CD8-positive, alpha-beta memory T cell (primary cell): ENCODE data around the gene CTSW. TPM values are rescaled to one million over a fixed set of nuclear protein-coding genes. Genes with fewer than 3 reads are reported as not detected.

Source experiments
- CTCF ChIA-PET: fragments of 350-600 bp; sonication (Branson Sonifier 250); formaldehyde crosslinking; loops from one replicate; lab custom pipeline; 2021; ENCODE audit warnings: antibody characterized with exemption; lab: Charles Lee
- POLR2A ChIA-PET: fragments of 350-600 bp; sonication (Branson Sonifier 250); formaldehyde crosslinking; loops from one replicate; lab custom pipeline; 2021; ENCODE audit warnings: antibody characterized with exemption; lab: Charles Lee
- DNase-seq, 5 donors: peaks; one replicate each; pipeline versions ENCODE4 v3.0.0 to v3.0.0-alpha.2; 2020 to 2022; ENCODE audit warnings: mixed read lengths in 1 of 5
- H3K27ac ChIP-seq: one replicate; pipeline ENCODE4 v1.7.0; 2013; ENCODE audit warnings: low read depth, mild to moderate bottlenecking, low read length, moderate library complexity
- H3K27me3 ChIP-seq: 2 replicates; pipeline ENCODE4 v1.7.0; 2013; ENCODE audit warnings: low read length, mild to moderate bottlenecking; ENCODE audit not compliant: insufficient read depth, poor library complexity, severe bottlenecking
- H3K36me3 ChIP-seq: 2 replicates; pipeline ENCODE4 v1.7.0; 2013; ENCODE audit warnings: mild to moderate bottlenecking, low read length, moderate library complexity; ENCODE audit not compliant: insufficient read depth
- H3K4me1 ChIP-seq: 2 replicates; pipeline ENCODE4 v1.7.0; 2013; ENCODE audit warnings: mild to moderate bottlenecking, low read length, moderate library complexity; ENCODE audit not compliant: insufficient read depth
- H3K4me3 ChIP-seq: 2 replicates; pipeline ENCODE4 v1.7.0; 2013; ENCODE audit warnings: mild to moderate bottlenecking, low read length
- H3K9me3 ChIP-seq: 2 replicates; pipeline ENCODE4 v1.7.0; 2013; ENCODE audit warnings: mild to moderate bottlenecking, low read length
- H3K27ac Mint-ChIP-seq, 8 donors: one replicate each; pipeline ENCODE4 v1.8.0; 2020 to 2021; ENCODE audit warnings: mixed read lengths in 8 of 8, mild to moderate bottlenecking in 6 of 8, inconsistent platforms in 3 of 8, moderate library complexity in 3 of 8
- H3K27me3 Mint-ChIP-seq, 2 donors: one replicate each; pipeline ENCODE4 v1.8.0; 2020 to 2021; ENCODE audit warnings: mixed read lengths in 2 of 2, mild to moderate bottlenecking in 1 of 2, moderate library complexity in 1 of 2
- H3K36me3 Mint-ChIP-seq, 3 donors: one replicate each; pipeline ENCODE4 v1.8.0; 2020 to 2021; ENCODE audit warnings: mixed read lengths in 3 of 3, inconsistent platforms in 1 of 3, mild to moderate bottlenecking in 1 of 3
- H3K4me1 Mint-ChIP-seq, 3 donors: one replicate each; pipeline ENCODE4 v1.8.0; 2020 to 2021; ENCODE audit warnings: mixed read lengths in 3 of 3, inconsistent platforms in 1 of 3, mild to moderate bottlenecking in 1 of 3
- H3K4me3 Mint-ChIP-seq, 7 donors: one replicate each; pipeline ENCODE4 v1.8.0; 2020 to 2021; ENCODE audit warnings: mixed read lengths in 7 of 7, mild to moderate bottlenecking in 6 of 7, moderate library complexity in 4 of 7, inconsistent platforms in 2 of 7
- H3K9me3 Mint-ChIP-seq, 5 donors: one replicate each; pipeline ENCODE4 v1.8.0; 2020 to 2022; ENCODE audit warnings: mixed read lengths in 5 of 5, mild to moderate bottlenecking in 3 of 5, moderate library complexity in 2 of 5, inconsistent platforms in 1 of 5
- polyA plus RNA-seq: library from polyadenylated mRNA; unstranded; fragments of 300-500 nt; fragmentation: Illumina TruSeq; gene quantifications from one replicate; pipeline ENCODE4 v1.2.3, GENCODE V29; 2021
- total RNA-seq, 2 experiments: library from RNA; stranded (reverse); gene quantifications; one replicate each; pipeline ENCODE4 v1.2.3, GENCODE V29; 2021

CTSW gene
- total and polyA plus RNA-seq, 3 experiments from 2014 or later = 40.9 to 1,046 (median 44.3) TPM

DNA sequence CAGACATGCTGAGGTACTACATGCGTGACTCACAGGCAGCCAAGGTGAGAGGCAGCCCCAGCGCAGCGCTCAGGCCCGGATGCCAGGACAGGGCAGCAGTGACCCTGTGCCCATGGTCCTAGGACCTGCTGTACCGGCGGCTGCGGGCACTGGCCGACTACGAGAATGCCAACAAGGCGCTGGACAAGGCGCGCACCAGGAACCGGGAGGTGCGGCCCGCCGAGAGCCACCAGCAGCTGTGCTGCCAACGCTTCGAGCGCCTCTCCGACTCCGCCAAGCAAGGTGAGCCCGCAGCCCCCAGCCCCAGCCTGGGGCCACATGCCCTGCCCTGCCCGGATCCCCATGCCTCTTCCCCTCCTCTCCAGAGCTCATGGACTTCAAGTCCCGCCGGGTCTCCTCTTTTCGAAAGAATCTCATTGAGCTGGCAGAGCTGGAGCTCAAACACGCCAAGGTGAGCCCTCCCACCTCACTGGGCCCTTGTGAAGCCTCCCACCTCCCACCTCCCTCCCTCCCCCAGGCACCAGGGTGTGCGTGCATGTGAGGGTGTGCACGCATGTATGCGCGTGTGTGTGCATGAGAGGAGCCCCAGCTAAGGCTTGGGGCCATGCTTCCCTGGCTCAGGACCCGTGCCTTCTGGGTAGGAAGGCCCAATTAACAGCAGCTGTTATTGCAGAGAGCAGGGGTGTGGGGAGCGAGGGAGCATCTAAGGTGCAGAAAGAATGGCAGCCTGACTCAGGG lies 27.0 kb upstream of the CTSW start:
- peaks cover 19 to 62% (median 24%) of the 10 kb centered on the region in 3 donors for H3K36me3 Mint-ChIP-seq
- H3K4me3 Mint-ChIP-seq = peak overlapping the region in 1 of 7 donors; percentile 81
- H3K27me3 Mint-ChIP-seq = no peaks in the 10 kb centered on the region
- no peaks in the 10 kb centered on the region for H3K9me3 ChIP-seq
- peaks cover 46% of the 10 kb centered on the region for H3K36me3 ChIP-seq
- no peaks in the 10 kb centered on the region for H3K27me3 ChIP-seq
- peaks cover 38% of the 10 kb centered on the region for H3K4me1 ChIP-seq
- H3K27ac Mint-ChIP-seq = peak overlapping the region in 1 of 8 donors; percentile 70
- peaks cover 38 to 45% (median 41%) of the 10 kb centered on the region in 3 donors for H3K4me1 Mint-ChIP-seq
- H3K27ac ChIP-seq = no peak overlapping the region
- H3K4me3 ChIP-seq = no peak overlapping the region
- no peaks in the 10 kb centered on the region for H3K9me3 Mint-ChIP-seq
- no peak for DNase-seq
- CTCF ChIA-PET = interaction anchor here (1.2 to 4.1 kb wide), 5 partner anchors 20 to 199 kb away, joined by 3 to 16 read pairs (median 7); partner anchors contain the start of gene FIBP
- POLR2A ChIA-PET = interaction anchor here (1.4 kb wide), 1 partner anchor 7 kb away, joined by 3 read pairs; the partner anchor contains the start of gene MUS81

DNA sequence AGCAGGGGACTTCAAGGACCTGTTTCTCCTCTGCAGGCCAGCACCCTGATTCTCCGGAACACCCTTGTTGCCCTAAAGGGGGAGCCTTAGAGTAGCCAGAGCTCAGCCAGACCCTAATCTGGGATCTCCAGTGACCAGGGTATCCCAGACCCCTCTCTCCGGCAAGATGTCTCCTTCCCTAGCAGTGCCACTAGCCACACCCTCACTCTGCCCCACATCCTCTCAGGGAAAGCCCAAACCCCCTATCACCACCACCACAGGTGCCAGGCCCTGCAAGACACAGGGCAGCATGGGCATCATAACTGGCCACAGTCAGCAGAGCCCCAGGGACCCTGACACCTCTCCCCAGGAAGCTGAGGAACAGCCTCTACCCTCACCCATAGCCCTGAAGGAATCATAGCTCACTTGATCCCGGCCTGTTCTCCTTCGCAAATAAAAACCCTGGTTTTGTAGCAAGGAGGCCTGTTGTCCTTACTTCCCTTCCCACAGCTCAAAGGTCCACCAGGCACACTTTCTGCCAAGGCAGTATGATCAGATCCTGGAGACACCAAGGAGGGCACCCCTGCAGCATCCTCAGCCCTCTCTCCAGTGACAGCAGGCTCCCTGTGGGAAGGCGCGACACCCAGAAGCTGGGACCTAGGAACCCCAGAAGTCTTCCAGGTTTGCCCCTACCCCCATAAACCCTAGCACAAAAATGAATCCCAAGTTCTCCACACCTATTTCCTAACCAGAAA lies 26.2 kb upstream of the CTSW start:
- Histone ChIP-seq H3K4me1 (peaks cover 40% of the 10 kb centered on the region), H3K9me3 (no peaks in the 10 kb centered on the region), H3K36me3 (peaks cover 46% of the 10 kb centered on the region), H3K27ac (no peak overlapping the region), H3K4me3 (no peak overlapping the region), H3K27me3 (no peaks in the 10 kb centered on the region)
- Mint-ChIP-seq H3K9me3 (no peaks in the 10 kb centered on the region), H3K27me3 (no peaks in the 10 kb centered on the region), H3K27ac (peak overlapping the region in 2 of 8 donors; percentile 43 to 71), H3K4me1 (peaks cover 40 to 48% (median 44%) of the 10 kb centered on the region in 3 donors), H3K4me3 (peak overlapping the region in 2 of 7 donors; percentile 50 to 81), H3K36me3 (peaks cover 19 to 66% (median 24%) of the 10 kb centered on the region in 3 donors)
- ChIA-PET CTCF (interaction anchor here (1.2 to 4.1 kb wide), 3 partner anchors 32 to 198 kb away, joined by 3 to 16 read pairs (median 3); no protein-coding TSS in a partner anchor), POLR2A (no interaction called here)
- DNase-seq = no peak

DNA sequence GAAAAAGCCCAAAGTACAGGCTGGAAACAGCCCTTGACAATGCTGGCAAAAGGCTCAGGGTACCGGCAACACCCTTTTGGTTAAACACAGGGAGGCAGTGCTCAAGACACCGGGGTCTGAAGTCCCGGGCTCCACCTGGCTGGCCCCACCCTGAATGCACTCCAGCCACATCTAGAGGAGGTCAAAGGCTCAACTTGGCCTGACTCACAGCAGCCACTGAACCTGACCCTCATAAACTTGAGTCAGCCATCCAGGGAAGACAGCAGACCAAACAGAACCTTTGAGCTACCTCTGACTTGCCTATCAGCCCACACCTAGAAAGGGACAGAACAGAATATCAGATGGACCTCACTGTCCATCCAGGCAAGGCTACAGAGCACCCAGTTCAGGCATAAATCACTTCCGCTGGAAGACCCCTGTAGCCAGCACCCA lies 25.5 kb upstream of the CTSW start:
- Mint-ChIP-seq H3K9me3 (no peaks in the 10 kb centered on the region), H3K27ac (peak overlapping the region in 5 of 8 donors; percentile 64 to 89 (median 71)), H3K27me3 (no peaks in the 10 kb centered on the region), H3K4me3 (peak overlapping the region in 5 of 7 donors; percentile 50 to 81 (median 68)), H3K36me3 (peaks cover 19 to 66% (median 24%) of the 10 kb centered on the region in 3 donors), H3K4me1 (peaks cover 44 to 54% (median 51%) of the 10 kb centered on the region in 3 donors)
- DNase-seq = no peak
- H3K27me3 ChIP-seq = no peaks in the 10 kb centered on the region
- H3K4me1 ChIP-seq = peaks cover 47% of the 10 kb centered on the region
- peaks cover 46% of the 10 kb centered on the region for H3K36me3 ChIP-seq
- CTCF ChIA-PET = no interaction called here
- no peak overlapping the region for H3K4me3 ChIP-seq
- POLR2A ChIA-PET = no interaction called here
- no peaks in the 10 kb centered on the region for H3K9me3 ChIP-seq
- no peak overlapping the region for H3K27ac ChIP-seq

DNA sequence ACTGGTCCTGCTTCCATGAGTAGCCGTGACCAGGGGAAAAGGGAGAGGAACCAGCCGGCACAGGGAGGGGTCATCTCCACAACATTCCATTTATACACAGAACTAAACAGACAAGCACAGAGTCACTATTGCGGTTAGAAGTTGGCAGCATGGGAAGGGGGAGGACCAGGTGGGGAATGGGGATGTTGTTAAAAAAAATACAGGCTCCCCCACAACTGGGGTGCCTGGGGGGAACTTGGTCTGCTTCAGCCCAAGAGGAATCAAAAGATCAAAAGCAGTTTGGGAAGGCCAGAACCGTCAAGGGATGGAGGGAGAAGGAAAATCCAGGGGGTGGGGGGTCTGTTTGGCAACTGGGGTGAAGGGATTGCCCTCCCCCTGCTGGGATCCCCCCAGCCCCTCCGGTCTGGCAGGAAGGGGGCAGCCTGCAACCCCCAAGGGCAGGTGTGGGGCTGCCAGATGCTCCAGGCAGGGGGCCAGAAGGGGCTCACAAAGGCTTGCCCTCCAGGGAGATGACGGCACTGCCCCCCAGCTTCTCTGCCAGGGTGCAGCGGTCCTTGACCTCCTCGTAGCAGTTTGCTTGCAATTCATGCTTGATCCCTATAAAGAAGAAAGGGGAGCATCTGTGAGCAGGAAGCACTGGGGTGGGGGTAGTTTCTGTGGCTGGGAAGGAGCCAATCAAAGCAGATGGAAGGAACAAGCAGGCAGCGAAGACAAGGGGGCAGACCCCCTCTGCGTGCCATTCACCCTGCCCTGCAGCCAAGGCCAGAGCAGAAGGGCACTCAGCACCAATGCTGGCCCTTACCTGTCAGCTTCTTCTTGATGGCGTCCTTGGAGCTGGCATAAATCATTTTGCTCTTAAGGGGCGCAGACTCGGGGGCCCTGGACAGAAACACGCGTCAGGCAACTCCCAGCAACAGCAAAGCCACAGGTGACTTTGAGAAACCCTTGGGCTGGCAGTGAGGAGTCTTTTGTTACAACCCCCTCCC lies 24.5 kb upstream of the CTSW start:
- Mint-ChIP-seq H3K36me3 (peaks cover 19 to 69% (median 24%) of the 10 kb centered on the region in 3 donors), H3K4me1 (peaks cover 52 to 61% (median 57%) of the 10 kb centered on the region in 3 donors), H3K27me3 (no peaks in the 10 kb centered on the region), H3K27ac (peak overlapping the region in 6 of 8 donors; percentile 70 to 93 (median 88)), H3K9me3 (no peaks in the 10 kb centered on the region), H3K4me3 (peak overlapping the region; percentile 87 to 94 (median 92))
- no peak for DNase-seq
- H3K36me3 ChIP-seq = peaks cover 46% of the 10 kb centered on the region
- H3K27ac ChIP-seq = no peak overlapping the region
- H3K27me3 ChIP-seq = no peaks in the 10 kb centered on the region
- no peak overlapping the region for H3K4me3 ChIP-seq
- POLR2A ChIA-PET = interaction anchor here (0.6 kb wide), 2 partner anchors 25 to 293 kb away, joined by 3 read pairs; no protein-coding TSS in a partner anchor
- H3K9me3 ChIP-seq = no peaks in the 10 kb centered on the region
- CTCF ChIA-PET = interaction anchor here (1.0 kb wide), 1 partner anchor 37 kb away, joined by 3 read pairs; no protein-coding TSS in a partner anchor
- peaks cover 47% of the 10 kb centered on the region for H3K4me1 ChIP-seq

DNA sequence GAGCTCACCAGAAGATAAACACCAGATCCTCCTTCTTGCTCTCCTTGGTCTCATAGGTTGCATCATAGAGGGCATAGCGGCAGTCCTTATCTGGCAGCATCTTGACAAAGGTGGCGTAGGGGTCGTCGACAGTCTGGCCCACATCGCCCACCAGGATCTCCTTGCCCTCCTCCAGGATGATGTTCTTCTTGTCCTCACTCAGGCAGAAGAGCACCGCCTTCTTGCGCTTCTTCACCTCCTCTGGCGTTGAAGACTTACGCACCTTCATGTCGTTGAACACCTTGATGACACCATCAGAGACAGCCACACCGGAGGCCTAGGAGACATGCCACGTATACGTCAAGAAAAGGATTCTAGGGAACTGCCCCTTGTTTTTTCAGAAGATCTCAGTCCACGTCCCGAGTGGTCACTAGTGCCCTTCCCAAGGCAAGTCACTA lies 23.7 kb upstream of the CTSW start:
- CTCF ChIA-PET = interaction anchor here (1.0 kb wide), 1 partner anchor 38 kb away, joined by 3 read pairs; no protein-coding TSS in a partner anchor
- H3K4me3 Mint-ChIP-seq = peak overlapping the region; percentile 87 to 94 (median 92)
- Histone ChIP-seq H3K9me3 (no peaks in the 10 kb centered on the region), H3K27ac (peak overlapping the region; percentile 78), H3K4me1 (peaks cover 49% of the 10 kb centered on the region), H3K4me3 (peak overlapping the region; percentile 94), H3K36me3 (peaks cover 46% of the 10 kb centered on the region), H3K27me3 (no peaks in the 10 kb centered on the region)
- POLR2A ChIA-PET = interaction anchor here (0.6 to 2.5 kb wide), 4 partner anchors 22 to 570 kb away, joined by 3 to 7 read pairs (median 3); partner anchors contain the start of gene SNX32
- H3K27me3 Mint-ChIP-seq = no peaks in the 10 kb centered on the region
- H3K36me3 Mint-ChIP-seq = peaks cover 19 to 71% (median 24%) of the 10 kb centered on the region in 3 donors
- no peak for DNase-seq
- H3K4me1 Mint-ChIP-seq = peaks cover 53 to 65% (median 61%) of the 10 kb centered on the region in 3 donors
- peak overlapping the region; percentile 87 to 99 (median 92) for H3K27ac Mint-ChIP-seq
- H3K9me3 Mint-ChIP-seq = no peaks in the 10 kb centered on the region

DNA sequence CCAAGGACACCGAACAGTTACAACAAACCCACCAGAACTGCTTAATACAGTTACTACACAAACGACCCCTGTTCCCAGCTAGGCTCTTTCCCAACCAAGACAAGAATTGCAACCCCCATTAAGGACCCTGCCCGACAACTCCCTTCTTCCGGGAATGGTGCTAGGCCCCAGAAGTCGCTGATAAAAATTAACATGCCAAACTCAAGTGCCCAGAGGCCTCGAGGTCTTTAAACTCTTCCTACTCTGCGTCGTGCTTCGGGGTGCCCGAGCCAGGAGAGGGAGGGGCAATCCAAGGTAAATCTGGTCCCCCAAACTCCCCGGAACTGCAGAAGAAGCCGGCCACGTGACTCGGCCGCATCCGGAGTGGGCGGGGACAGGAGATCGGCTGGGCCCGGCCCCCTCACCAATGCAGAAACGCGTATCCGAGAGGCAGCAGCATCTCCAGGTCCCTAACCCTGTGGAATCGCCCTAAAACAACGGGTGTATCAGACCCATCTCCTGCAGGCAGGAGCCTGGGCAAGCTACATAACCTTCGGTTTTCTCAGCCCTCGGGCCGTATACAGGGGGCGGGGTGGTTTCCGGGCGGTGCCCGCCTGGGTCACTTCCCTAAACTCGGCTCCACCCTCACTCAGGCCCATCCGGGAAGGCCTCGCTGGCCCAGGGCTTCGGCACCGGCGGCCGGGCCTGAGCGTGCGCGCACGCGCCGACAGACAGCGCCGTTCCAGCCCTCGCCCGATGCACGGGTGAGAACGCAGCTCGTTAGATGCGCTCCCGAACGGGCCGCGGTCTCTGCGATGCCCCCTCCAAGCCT lies 22.7 kb upstream of the CTSW start:
- H3K27ac Mint-ChIP-seq = peak overlapping the region; percentile 87 to 99 (median 92)
- POLR2A ChIA-PET = interaction anchor here (0.5 to 5.4 kb wide), 7 partner anchors 13 to 762 kb away, joined by 3 to 140 read pairs (median 7); partner anchors contain the start of genes CCDC85B, FIBP and SNX32
- Histone ChIP-seq H3K9me3 (no peaks in the 10 kb centered on the region), H3K4me1 (peaks cover 58% of the 10 kb centered on the region), H3K27me3 (no peaks in the 10 kb centered on the region), H3K36me3 (peaks cover 40% of the 10 kb centered on the region), H3K27ac (peak overlapping the region; percentile 78), H3K4me3 (peak overlapping the region; percentile 94)
- peak; percentile 78 to 89 (median 84) for DNase-seq
- H3K4me1 Mint-ChIP-seq = peaks cover 59 to 72% (median 65%) of the 10 kb centered on the region in 3 donors
- CTCF ChIA-PET = interaction anchor here (1.6 to 24.5 kb wide), 2 partner anchors 31 to 364 kb away, joined by 3 to 560 read pairs; partner anchors contain the start of genes CCDC85B, CTSW and FIBP
- no peaks in the 10 kb centered on the region for H3K27me3 Mint-ChIP-seq
- H3K9me3 Mint-ChIP-seq = no peaks in the 10 kb centered on the region
- peak overlapping the region; percentile 87 to 94 (median 92) for H3K4me3 Mint-ChIP-seq
- peaks cover 18 to 70% (median 19%) of the 10 kb centered on the region in 3 donors for H3K36me3 Mint-ChIP-seq
